ENCODE data around the gene WAC. TPM values are rescaled to one million over a fixed set of nuclear protein-coding genes. Genes with fewer than 3 reads are reported as not detected.

WAC gene
- total RNA-seq, 2 experiments from 2014 or later = 111 to 121 TPM

DNA sequence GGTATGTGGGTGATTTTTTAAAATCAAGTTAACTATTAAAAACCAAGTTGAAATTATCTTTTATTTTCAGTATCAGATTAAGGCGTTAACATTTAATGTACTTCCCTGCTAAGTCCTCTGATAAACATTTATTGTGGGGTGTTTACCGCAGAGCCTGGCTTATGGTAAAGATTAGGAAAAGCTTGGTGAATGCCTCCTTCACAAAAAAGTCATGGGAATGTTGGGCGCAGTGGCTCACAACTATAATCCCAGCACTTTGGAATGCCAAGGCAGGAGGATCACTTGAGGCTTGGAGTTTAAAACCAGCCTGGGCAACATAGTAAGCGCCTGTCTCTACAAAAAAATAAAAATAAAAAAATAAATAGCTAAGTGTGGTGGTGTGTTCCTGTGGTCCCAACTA lies 53.3 kb downstream of the WAC start:
- H3K36me3 ChIP-seq (ENCODE audit: insufficient read depth, low read length) = peaks cover 98% of the 10 kb centered on the region
- H3K4me3 ChIP-seq (ENCODE audit: low read depth, low read length, poor library complexity, severe bottlenecking) = no peak overlapping the region
- intact Hi-C loops (cut with micrococcal nuclease; ENCODE audit: unreplicated experiment) = loop anchor here (5.0 kb wide), 1 partner anchor 39 kb away; no protein-coding TSS in a partner anchor
- ChIA-PET CTCF (ENCODE audit: unreplicated experiment) (no interaction called here), POLR2A (interaction anchor here (0.6 to 0.8 kb wide), 4 partner anchors 20 to 176 kb away, joined by 3 read pairs; no protein-coding TSS in a partner anchor)
- peaks cover 20% of the 10 kb centered on the region for H4K20me1 ChIP-seq (ENCODE audit: insufficient read depth, low read length)
- H3K27ac ChIP-seq (ENCODE audit: low read depth, low read length, poor library complexity, severe bottlenecking) = no peak overlapping the region
- no peaks in the 10 kb centered on the region for H3K9me3 ChIP-seq (ENCODE audit: low read length)
- H3K9me2 ChIP-seq (ENCODE audit: insufficient read depth, low read length) = no peaks in the 10 kb centered on the region
- no peaks in the 10 kb centered on the region for H3K4me1 ChIP-seq (ENCODE audit: insufficient read depth, low read length, poor library complexity, severe bottlenecking)
- H3K79me2 ChIP-seq (ENCODE audit: insufficient read depth, low read depth, low read length) = peaks cover 99% of the 10 kb centered on the region
- H2AFZ ChIP-seq (ENCODE audit: low read length) = no peak overlapping the region
- no TSS peak for BruUV-seq (replicated peaks)
- no peak for TF ChIP-seq EZH2phosphoT487 (IDR thresholded peaks at IDR 0.05; ENCODE audit: borderline replicate concordance, low read depth, low read length)
- TF ChIP-seq CTCF (conservative IDR thresholded peaks at IDR 0.05; ENCODE audit: low read length) = no peak
- no peak overlapping the region for H3K4me2 ChIP-seq (ENCODE audit: low read length)
- DNase-seq (ENCODE audit: low spot score) = no peak

DNA sequence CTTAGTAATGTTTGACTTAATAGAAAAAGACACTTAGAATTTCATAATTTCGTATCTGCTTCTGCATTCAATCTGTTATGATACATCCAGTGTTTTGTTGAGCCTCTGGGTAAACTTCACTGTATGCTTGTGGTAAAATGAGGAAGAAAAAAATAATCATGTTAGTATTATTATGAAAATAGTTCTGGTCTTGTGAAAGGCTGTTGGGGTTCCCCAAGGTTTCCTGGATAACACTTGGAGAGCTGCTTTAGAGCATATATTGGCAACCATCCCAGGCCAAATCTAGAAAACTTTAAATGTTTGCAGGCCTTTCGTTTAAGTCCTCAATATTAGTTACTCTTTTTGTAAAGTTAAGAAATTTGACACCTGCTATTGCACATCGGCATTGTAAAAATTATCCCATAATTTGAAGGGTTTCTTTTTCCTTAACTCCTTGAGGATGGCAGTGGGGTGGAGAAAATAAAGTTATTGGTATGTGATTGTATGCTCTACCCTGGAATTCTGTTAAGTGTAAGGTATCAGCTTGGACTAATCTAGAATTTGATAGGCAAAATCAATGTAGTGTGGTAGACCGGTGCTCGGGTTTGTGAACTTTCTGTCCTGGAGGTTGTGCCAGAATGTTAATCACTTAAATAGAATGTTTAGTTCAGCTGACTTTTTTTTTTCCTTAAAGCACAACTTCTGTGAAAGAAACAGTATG lies 54.5 kb downstream of the WAC start:
- intact Hi-C loops (cut with micrococcal nuclease; ENCODE audit: unreplicated experiment) = loop anchor here (5.0 kb wide), 1 partner anchor 40 kb away; no protein-coding TSS in a partner anchor
- CTCF ChIA-PET (ENCODE audit: unreplicated experiment) = no interaction called here
- H3K4me1 ChIP-seq (ENCODE audit: insufficient read depth, low read length, poor library complexity, severe bottlenecking) = no peaks in the 10 kb centered on the region
- H4K20me1 ChIP-seq (ENCODE audit: insufficient read depth, low read length) = peaks cover 14% of the 10 kb centered on the region
- no peak overlapping the region for H2AFZ ChIP-seq (ENCODE audit: low read length)
- BruUV-seq (replicated peaks) = no TSS peak
- peaks cover 99% of the 10 kb centered on the region for H3K36me3 ChIP-seq (ENCODE audit: insufficient read depth, low read length)
- POLR2A ChIA-PET = interaction anchor here (1.1 kb wide), 1 partner anchor 24 kb away, joined by 3 read pairs; no protein-coding TSS in a partner anchor
- H3K79me2 ChIP-seq (ENCODE audit: insufficient read depth, low read depth, low read length) = peaks cover 99% of the 10 kb centered on the region
- no peak overlapping the region for H3K4me3 ChIP-seq (ENCODE audit: low read depth, low read length, poor library complexity, severe bottlenecking)
- TF ChIP-seq CTCF (conservative IDR thresholded peaks at IDR 0.05; ENCODE audit: low read length) = no peak
- no peak for TF ChIP-seq EZH2phosphoT487 (IDR thresholded peaks at IDR 0.05; ENCODE audit: borderline replicate concordance, low read depth, low read length)
- no peak overlapping the region for H3K4me2 ChIP-seq (ENCODE audit: low read length)
- DNase-seq (ENCODE audit: low spot score) = no peak
- H3K27ac ChIP-seq (ENCODE audit: low read depth, low read length, poor library complexity, severe bottlenecking) = no peak overlapping the region
- H3K9me3 ChIP-seq (ENCODE audit: low read length) = no peaks in the 10 kb centered on the region
- no peaks in the 10 kb centered on the region for H3K9me2 ChIP-seq (ENCODE audit: insufficient read depth, low read length)

DNA sequence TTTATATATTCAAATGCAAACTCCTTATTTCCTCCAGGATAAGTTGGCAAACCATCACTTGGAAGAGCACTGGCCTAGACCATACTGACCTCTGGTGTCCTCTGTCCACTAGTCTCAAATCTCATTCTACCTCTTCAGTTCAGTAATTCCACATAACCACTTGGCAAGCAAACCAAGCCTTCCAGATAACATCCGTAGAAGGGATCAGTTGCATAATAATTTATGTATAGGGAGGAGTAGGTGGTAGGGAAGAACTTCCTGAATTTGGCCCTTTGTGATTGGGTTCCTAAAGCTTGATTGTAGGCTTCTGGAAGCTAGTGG lies 55.0 kb downstream of the WAC start:
- ChIA-PET CTCF (ENCODE audit: unreplicated experiment) (no interaction called here), POLR2A (interaction anchor here (1.1 to 1.9 kb wide), 4 partner anchors 11 to 42 kb away, joined by 3 to 16 read pairs (median 4); no protein-coding TSS in a partner anchor)
- Histone ChIP-seq H3K27ac (ENCODE audit: low read depth, low read length, poor library complexity, severe bottlenecking) (no peak overlapping the region), H3K4me3 (ENCODE audit: low read depth, low read length, poor library complexity, severe bottlenecking) (no peak overlapping the region), H3K4me2 (ENCODE audit: low read length) (no peak overlapping the region), H2AFZ (ENCODE audit: low read length) (no peak overlapping the region), H4K20me1 (ENCODE audit: insufficient read depth, low read length) (peaks cover 10% of the 10 kb centered on the region), H3K9me2 (ENCODE audit: insufficient read depth, low read length) (no peaks in the 10 kb centered on the region), H3K36me3 (ENCODE audit: insufficient read depth, low read length) (peaks cover 99% of the 10 kb centered on the region), H3K9me3 (ENCODE audit: low read length) (no peaks in the 10 kb centered on the region), H3K79me2 (ENCODE audit: insufficient read depth, low read depth, low read length) (peaks cover 99% of the 10 kb centered on the region; the same call in 1 of the 2 replicates), H3K4me1 (ENCODE audit: insufficient read depth, low read length, poor library complexity, severe bottlenecking) (no peaks in the 10 kb centered on the region)
- TF ChIP-seq CTCF (conservative IDR thresholded peaks at IDR 0.05; ENCODE audit: low read length) (no peak), EZH2phosphoT487 (IDR thresholded peaks at IDR 0.05; ENCODE audit: borderline replicate concordance, low read depth, low read length) (no peak)
- DNase-seq (ENCODE audit: low spot score) = no peak
- intact Hi-C loops (cut with micrococcal nuclease; ENCODE audit: unreplicated experiment) = loop anchor here (5.0 kb wide), 1 partner anchor 41 kb away; no protein-coding TSS in a partner anchor
- BruUV-seq (replicated peaks) = no TSS peak
